Progenitor cell of endocrine pancreas (in vitro differentiated cells): ENCODE measurements around the gene LDLRAP1. TPM values are rescaled to one million over a fixed set of nuclear protein-coding genes. Genes with fewer than 3 reads are reported as not detected.

Experiments
- DNase-seq: peaks from one replicate; pipeline ENCODE4 v3.0.0; 2021; ENCODE audit warnings: low spot score; ENCODE audit not compliant: unreplicated experiment
- H3K27ac Mint-ChIP-seq: 2 replicates; pipeline ENCODE4 v1.8.0; 2021; ENCODE audit warnings: mild to moderate bottlenecking, moderate library complexity, mixed read lengths
- H3K27me3 Mint-ChIP-seq: 2 replicates; pipeline ENCODE4 v1.8.0; 2021; ENCODE audit warnings: mixed read lengths
- H3K36me3 Mint-ChIP-seq: 2 replicates; pipeline ENCODE4 v1.8.0; 2022; ENCODE audit warnings: mixed read lengths; ENCODE audit not compliant: insufficient read depth
- H3K4me1 Mint-ChIP-seq: 2 replicates; pipeline ENCODE4 v1.8.0; 2021; ENCODE audit warnings: low read depth, mixed read lengths
- H3K4me3 Mint-ChIP-seq: 2 replicates; pipeline ENCODE4 v1.8.0; 2021; ENCODE audit warnings: low read depth, mild to moderate bottlenecking, moderate library complexity, mixed read lengths
- H3K9me3 Mint-ChIP-seq: 2 replicates; pipeline ENCODE4 v1.8.0; 2021; ENCODE audit warnings: low read depth, mixed read lengths
- total RNA-seq: library from RNA; stranded (reverse); gene quantifications from 2 replicates; pipeline ENCODE4 v1.2.1, GENCODE V29; 2021
- TF ChIP-seq, protein P1 (sequence below): fragments of 200-600 bp; sonication (generic); IDR thresholded peaks from one replicate; pipeline ENCODE4 v1.5.0; 2021; ENCODE audit warnings: antibody characterized with exemption, mild to moderate bottlenecking; ENCODE audit not compliant: unreplicated experiment

LDLRAP1 gene
- total RNA-seq, 1 donor from 2014 or later: 12.7 TPM

DNA sequence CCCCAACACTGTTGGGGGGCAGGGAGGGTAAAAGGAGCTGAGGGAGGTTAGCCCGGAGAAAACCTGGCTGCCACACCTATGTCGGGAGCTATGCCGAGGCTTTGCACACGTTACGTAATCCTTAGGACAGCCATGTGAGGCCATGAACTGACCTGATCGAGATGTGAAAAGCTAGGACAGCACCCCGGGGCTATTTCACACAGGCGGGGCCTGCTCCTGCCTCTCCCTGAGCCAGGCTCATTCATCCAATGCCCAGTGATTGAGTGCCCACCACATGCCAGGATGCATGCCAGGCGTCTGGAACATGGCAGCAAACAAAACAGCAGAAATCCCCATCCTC, 30.2 kb downstream of the LDLRAP1 start:
- DNase-seq: no peak

DNA sequence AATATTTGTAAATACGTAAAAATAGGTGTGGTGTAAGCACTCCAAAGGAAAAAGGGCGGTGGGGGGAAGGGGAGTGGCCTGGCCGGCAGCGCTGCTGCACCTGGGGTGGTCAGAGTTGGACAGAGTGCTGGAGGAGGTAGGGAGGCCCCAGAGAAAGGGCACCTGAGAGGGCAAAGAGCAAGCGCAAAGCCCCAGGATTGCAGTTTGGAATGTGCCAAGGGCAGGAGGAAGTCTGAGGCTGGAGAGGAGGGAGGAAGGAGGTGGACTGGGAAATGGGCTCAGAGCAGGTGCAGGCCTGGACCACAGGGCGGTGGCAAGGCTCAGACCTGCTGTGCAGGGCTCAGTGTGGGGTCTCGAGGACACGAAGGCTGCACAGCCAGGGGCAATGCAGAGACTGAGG, 30.6 kb downstream of the LDLRAP1 start:
- no peaks in the 10 kb centered on the region for H3K36me3 Mint-ChIP-seq
- no peaks in the 10 kb centered on the region for H3K4me1 Mint-ChIP-seq
- H3K27ac Mint-ChIP-seq: no peak overlapping the region
- no peak for DNase-seq
- peaks cover 29% of the 10 kb centered on the region for H3K27me3 Mint-ChIP-seq
- H3K9me3 Mint-ChIP-seq: no peaks in the 10 kb centered on the region
- TF ChIP-seq, protein P1, sequence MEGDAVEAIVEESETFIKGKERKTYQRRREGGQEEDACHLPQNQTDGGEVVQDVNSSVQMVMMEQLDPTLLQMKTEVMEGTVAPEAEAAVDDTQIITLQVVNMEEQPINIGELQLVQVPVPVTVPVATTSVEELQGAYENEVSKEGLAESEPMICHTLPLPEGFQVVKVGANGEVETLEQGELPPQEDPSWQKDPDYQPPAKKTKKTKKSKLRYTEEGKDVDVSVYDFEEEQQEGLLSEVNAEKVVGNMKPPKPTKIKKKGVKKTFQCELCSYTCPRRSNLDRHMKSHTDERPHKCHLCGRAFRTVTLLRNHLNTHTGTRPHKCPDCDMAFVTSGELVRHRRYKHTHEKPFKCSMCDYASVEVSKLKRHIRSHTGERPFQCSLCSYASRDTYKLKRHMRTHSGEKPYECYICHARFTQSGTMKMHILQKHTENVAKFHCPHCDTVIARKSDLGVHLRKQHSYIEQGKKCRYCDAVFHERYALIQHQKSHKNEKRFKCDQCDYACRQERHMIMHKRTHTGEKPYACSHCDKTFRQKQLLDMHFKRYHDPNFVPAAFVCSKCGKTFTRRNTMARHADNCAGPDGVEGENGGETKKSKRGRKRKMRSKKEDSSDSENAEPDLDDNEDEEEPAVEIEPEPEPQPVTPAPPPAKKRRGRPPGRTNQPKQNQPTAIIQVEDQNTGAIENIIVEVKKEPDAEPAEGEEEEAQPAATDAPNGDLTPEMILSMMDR: no peak
- H3K4me3 Mint-ChIP-seq: no peak overlapping the region

More for the DNA sequence above, 30.2 kb downstream of the LDLRAP1 start:
- Mint-ChIP-seq H3K4me1 (peaks cover 2% of the 10 kb centered on the region), H3K36me3 (no peaks in the 10 kb centered on the region), H3K27me3 (peaks cover 25% of the 10 kb centered on the region), H3K27ac (no peak overlapping the region), H3K4me3 (no peak overlapping the region), H3K9me3 (no peaks in the 10 kb centered on the region)
- TF ChIP-seq, protein P1: no peak

GRCh38 chr1:25575191-25575590, 31.8 kb downstream of the LDLRAP1 start:
- Mint-ChIP-seq H3K4me1 (no peaks in the 10 kb centered on the region), H3K9me3 (no peaks in the 10 kb centered on the region), H3K4me3 (no peak overlapping the region), H3K27ac (no peak overlapping the region), H3K36me3 (no peaks in the 10 kb centered on the region), H3K27me3 (peaks cover 32% of the 10 kb centered on the region)
- TF ChIP-seq, protein P1: no peak
- no peak for DNase-seq

DNA sequence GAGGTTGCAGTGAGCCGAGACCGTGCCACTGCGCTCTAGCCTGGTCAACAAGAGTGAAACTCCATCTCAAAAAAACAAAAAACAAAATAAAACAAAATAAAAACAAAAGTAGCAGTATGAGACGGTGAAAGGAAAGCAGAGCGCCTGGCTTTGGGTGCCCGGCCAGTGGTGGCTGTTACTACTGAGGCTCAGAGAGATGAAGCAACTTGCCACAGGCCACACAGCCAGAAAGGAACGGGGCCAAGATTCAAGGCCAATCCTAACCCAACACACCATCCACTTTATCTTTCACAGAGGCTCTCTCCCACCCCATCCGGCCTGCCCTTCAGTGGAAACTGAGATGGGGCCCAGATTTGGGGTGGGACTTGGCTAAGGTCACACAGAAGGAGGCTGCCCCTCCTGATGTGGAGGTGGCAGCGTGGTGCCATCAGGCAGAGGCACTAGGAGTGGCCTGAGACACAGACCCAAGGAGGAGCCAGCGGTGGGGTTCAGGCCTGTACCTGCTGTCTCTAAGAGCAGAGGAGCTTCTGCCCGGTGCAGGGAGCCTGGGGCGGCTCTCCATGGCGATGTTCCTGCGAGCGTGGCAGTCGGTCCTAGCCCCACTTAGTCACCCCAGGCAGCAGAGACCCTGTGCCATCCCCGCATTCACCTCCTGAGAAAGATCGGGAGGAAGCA, 33.2 kb downstream of the LDLRAP1 start:
- Mint-ChIP-seq H3K27me3 (peaks cover 38% of the 10 kb centered on the region), H3K4me3 (no peak overlapping the region), H3K36me3 (no peaks in the 10 kb centered on the region), H3K9me3 (no peaks in the 10 kb centered on the region), H3K27ac (no peak overlapping the region), H3K4me1 (no peaks in the 10 kb centered on the region)
- TF ChIP-seq, protein P1: no peak
- DNase-seq: no peak

- Mint-ChIP-seq H3K4me1 (no peaks in the 10 kb centered on the region), H3K4me3 (no peak overlapping the region), H3K27me3 (peaks cover 37% of the 10 kb centered on the region), H3K27ac (no peak overlapping the region), H3K36me3 (no peaks in the 10 kb centered on the region), H3K9me3 (no peaks in the 10 kb centered on the region)
- TF ChIP-seq, protein P1: no peak
- DNase-seq: no peak
Measured at GRCh38 chr1:25577134-25577920, 33.9 kb downstream of the LDLRAP1 start.
